Measurements from ENCODE around the gene OBSCN.

The OBSCN gene

DNA sequence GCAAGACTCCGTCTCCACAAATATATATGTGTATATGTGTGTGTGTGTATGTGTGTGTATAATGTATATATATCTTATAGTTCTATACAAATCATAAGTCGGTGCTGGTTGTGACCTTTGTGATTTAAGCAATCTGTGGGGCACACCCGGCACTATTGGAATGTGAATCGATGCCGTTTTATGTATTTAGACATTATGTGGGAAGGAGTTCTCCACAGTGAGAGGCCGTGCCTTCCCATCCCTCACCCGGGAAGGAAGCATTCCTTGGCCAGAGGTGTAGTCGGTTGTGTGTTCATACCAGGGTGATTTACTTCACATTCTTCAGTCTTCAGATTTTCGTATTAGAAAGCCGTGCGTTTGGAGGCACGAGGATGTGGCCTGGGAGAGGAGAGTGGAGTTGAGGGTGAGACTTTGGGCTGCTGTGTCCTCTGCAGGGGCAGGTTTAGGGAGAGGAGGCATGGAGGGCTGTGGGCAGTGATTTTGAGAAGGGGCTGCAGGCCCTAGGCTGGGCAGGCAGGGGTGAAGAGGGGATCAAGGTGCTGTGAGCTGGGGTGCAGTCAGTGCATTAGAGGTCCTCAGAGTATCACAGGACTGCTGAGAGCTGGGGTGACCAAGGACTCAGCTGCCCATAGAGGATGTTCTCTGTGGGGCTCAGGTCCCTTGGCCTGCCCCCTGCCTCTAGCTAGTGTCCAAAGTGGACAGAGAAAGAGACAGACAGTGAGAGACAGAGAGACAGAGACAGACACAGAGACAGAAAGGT is 141.0 kb downstream of the OBSCN start:
- DNase-seq: no peak

DNA sequence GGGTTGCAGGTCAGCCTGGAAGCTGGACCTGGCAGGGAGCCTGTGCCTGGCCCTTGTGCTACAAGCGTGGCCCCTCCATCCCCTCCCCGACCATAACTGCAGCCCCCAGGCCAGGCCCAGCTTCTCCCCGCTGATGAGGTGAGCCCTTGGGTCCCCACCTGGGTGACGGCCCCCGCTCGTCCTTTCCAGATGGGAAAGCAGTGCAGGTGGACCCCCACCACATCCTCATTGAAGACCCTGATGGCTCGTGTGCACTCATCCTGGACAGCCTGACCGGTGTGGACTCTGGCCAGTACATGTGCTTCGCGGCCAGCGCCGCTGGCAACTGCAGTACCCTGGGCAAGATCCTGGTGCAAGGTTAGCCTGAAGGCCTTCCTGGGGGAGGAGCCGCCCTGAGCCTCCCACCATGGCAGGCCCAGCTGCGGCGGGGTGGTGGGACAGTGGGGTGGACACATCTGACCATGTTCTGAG is 141.9 kb downstream of the OBSCN start:
- no peak for DNase-seq

- DNase-seq: no peak
Observed at GRCh38 chr1:228350179-228350742, 142.4 kb downstream of the OBSCN start.

DNA sequence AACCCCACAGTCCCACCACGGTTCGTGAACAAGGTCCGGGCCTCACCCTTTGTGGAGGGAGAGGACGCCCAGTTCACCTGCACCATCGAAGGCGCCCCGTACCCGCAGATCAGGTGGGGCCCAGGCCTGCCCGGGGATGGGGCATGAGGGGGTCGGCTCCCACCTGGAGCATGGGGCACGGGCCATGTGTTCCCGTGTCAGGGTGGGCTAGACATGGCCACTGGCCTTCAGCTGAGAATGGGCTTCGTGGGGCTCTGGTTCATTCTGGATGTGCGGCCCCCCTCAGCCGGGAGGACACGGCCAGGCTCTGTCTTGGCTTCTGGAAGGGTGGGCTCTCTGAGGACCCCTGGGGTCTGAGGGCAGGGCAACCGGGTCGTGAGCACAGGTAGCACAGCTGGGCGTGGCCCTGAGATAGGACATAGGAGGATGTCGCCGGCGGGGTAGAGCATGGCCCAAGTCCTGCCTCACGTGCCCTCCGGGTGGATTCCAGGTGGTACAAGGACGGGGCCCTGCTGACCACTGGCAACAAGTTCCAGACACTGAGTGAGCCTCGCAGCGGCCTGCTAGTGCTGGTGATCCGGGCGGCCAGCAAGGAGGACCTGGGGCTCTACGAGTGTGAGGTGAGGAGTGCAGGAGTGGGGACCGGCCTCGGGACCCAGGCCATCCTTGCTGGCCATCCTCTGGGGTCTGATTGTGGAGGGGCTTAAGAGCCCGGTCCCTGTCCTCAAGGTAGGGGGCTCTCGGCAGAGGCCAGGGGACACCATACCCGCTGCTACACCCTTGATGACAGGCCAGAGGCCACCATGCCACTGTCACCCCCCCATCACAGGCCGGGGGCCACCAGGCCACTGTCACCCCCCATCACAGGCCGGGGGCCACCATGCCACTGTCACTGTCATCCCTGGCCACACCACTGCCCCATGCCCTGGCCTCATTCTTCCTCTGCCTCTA is 143.3 kb downstream of the OBSCN start:
- no peak for DNase-seq

DNA sequence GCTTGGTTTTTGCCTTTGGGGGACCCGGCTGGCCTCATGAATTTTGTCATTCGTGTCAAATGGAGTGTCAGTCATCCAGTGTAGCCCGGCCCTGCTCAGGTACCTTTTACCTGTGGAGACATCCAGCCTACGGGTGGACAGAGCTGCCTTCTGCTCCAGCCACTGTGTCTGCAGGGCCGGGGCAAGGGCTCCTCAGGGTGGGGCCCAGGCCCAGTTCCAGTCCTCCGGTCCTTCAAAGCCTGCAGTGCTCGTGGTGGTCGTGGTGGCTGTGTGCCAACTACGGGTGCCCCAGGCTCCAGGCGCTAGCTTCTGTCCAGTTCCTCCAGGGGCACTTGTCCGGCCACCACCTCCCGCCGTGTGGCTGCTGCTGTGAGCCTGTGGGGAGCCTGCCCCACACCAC is 144.0 kb downstream of the OBSCN start:
- DNase-seq: no peak

GRCh38 chr1:228352677-228353481 is 145.0 kb downstream of the OBSCN start:
- DNase-seq: no peak

- DNase-seq: no peak
Observed at GRCh38 chr1:228353601-228354371, 145.9 kb downstream of the OBSCN start.

DNA sequence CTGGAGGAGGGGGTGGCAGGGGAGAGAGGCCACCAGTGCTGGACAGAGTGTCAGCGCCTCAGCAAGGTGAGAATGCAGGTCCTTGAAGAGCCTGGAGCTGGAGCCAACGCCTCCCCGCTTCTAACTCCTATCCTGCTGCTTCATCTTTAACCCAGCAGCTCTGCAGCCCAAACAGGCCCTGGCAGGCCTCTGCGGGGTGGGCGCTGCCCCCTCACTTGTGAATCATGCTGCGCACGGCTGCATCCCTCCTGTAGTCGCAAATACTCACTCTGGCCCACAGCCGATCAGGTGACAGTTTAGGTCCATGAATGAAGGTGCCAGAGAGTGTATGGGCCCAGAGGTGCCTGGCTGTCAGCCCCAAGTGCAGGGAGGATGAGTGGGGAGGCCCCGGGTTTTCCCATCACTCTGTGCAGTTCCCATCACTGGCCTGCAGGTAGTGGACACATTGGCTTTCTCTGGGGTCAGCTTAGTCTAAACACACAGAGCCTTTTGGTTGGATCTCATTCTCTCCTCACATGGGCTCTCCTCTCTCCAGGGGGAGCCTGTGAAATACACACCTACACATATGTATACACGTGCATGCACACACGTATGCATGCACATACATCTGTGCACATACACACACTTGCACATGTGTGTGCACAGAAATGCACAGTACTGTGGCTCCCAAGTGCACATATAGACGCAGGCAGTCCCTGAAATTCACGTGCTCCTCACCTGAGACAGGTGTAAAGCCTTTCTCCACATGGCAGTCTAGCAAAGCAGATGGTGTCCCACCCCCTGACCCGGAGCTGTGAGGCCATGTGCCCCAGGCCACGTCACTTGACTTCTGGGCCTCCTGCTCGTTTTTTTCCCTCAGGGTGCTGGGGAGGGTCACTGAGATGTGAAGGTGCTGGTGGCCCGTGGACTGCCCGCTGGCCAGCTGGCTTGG is 146.8 kb downstream of the OBSCN start:
- DNase-seq: no peak

- DNase-seq: no peak
Observed at GRCh38 chr1:228356897-228357680, 149.2 kb downstream of the OBSCN start.

DNA sequence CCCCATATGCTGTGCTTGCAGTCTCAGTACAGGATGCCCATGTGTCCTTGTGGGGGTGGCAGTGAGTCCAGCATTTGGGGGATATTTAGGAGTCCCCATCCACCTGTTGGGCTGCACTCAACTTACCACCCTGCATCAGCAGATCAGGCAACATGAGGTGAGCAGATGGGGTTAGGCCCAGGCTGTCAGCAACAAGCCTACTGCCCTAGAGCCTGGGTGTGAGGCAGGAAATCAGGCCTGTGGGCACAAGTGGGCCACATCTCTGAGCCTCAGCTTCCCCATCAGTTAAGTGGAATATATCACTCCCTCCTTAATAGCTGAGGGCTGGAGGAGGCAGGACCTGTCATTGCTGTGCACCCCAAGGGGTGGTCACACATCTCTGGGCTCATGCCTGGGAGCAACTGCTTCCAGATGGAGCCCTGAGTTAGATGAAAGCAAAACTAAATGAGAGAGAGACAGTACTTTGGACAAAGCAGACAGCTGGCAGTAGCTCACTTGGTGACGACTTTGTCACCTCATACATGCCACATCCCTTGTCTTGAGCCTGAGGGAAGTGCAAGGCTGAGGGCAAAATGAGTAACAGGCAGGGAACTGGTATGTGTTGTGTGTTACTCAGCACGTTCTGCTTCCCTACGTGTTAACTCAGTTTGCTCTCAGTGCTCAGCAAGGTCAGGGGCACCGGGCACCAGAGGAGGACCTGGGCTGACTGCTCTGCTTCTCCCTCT is 150.4 kb downstream of the OBSCN start:
- DNase-seq: no peak

GRCh38 chr1:228358764-228359612 is 151.1 kb downstream of the OBSCN start:
- DNase-seq: no peak

DNA sequence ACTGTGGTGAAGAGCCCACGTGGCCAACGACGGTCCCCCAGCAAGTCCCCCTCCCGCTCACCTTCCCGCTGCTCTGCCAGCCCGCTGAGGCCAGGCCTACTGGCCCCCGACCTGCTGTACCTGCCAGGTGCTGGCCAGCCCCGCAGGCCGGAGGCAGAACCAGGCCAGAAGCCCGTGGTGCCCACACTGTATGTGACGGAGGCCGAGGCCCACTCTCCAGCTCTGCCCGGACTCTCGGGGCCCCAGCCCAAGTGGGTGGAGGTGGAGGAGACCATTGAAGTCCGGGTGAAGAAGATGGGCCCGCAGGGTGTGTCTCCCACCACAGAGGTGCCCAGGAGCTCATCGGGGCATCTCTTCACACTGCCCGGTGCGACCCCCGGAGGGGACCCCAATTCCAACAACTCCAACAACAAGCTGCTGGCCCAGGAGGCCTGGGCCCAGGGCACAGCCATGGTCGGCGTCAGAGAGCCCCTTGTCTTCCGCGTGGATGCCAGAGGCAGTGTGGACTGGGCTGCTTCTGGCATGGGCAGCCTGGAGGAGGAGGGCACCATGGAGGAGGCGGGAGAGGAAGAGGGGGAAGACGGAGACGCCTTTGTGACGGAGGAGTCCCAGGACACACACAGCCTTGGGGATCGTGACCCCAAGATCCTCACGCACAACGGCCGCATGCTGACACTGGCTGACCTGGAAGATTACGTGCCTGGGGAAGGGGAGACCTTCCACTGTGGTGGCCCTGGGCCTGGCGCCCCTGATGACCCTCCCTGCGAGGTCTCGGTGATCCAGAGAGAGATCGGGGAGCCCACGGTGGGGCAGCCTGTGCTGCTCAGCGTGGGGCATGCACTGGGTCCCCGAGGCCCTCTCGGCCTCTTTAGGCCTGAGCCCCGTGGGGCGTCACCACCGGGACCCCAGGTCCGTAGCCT is 152.0 kb downstream of the OBSCN start:
- DNase-seq: no peak

DNA sequence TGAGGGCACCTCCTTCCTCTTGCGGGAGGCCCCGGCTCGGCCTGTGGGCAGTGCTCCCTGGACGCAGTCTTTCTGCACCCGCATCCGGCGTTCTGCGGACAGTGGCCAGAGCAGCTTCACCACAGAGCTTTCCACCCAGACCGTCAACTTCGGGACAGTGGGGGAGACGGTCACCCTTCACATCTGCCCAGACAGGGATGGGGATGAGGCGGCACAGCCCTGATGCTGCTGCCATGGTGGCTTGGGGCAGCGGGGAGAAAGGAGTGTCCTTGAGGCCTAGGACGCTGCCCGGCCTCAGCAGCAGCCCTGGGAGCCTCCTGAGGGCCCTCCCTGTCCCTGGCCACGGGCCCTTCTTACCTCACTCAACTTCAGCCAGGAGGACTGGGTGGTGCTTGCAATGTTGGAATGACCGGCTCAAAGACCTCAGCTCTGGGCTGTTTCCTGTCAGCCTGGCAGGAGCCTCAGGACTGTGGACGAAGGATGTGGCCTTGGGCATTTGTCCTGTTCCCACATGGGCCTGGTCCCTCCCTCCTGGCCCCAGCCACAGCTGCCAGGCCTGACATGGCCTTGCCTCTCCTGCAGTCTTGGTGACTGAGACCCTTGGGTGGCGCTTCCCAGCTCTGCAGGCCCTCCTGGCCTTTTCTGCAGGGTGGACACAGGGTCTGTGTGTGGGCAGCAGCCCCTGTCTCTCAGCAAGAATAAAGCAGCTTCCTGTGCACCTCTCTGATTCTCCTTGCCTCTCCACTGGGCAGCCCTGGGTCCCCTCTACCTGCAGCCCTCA is 152.9 kb downstream of the OBSCN start:
- no peak for DNase-seq

- no peak for DNase-seq
Observed at GRCh38 chr1:228361314-228362140, 153.7 kb downstream of the OBSCN start.

Measured in kidney glomerular epithelial cell (primary cell).